NT2/D1 (cell line): ENCODE results near the gene TFDP2.

Experiments used
- YY1 ChIP-seq: IDR thresholded peaks from 2 replicates; pipeline ENCODE4 v1.6.1; 2011; ENCODE audit not compliant: insufficient read length, insufficient read depth
- ZNF274 ChIP-seq: IDR thresholded peaks from 2 replicates; pipeline ENCODE4 v1.6.1; 2011; ENCODE audit warnings: mild to moderate bottlenecking, low read depth, low read length

- TF ChIP-seq ZNF274 (no peak), YY1 (no peak)
Observed at GRCh38 chr3:142053835-142054234, 95.5 kb downstream of the TFDP2 start.
